Endothelial cell (in vitro differentiated cells): ENCODE data around the gene SUPT3H. TPM values are rescaled to one million over a fixed set of nuclear protein-coding genes. Genes with fewer than 3 reads are reported as not detected.

Source experiments
- DNase-seq: peaks from one replicate; pipeline ENCODE4 v3.0.0; 2021; ENCODE audit warnings: low spot score
- H3K27ac Mint-ChIP-seq: one replicate; pipeline ENCODE4 v1.8.0; 2021; ENCODE audit warnings: mixed read lengths, inconsistent platforms; ENCODE audit not compliant: unreplicated experiment
- H3K27me3 Mint-ChIP-seq: one replicate; pipeline ENCODE4 v1.8.0; 2021; ENCODE audit warnings: mild to moderate bottlenecking, moderate library complexity, mixed read lengths, inconsistent platforms; ENCODE audit not compliant: unreplicated experiment
- H3K36me3 Mint-ChIP-seq: one replicate; pipeline ENCODE4 v1.8.0; 2021; ENCODE audit warnings: mild to moderate bottlenecking, low read depth, mixed read lengths, inconsistent platforms; ENCODE audit not compliant: unreplicated experiment
- H3K4me1 Mint-ChIP-seq: one replicate; pipeline ENCODE4 v1.8.0; 2021; ENCODE audit warnings: mild to moderate bottlenecking, mixed read lengths, inconsistent platforms; ENCODE audit not compliant: unreplicated experiment
- H3K4me3 Mint-ChIP-seq: one replicate; pipeline ENCODE4 v1.8.0; 2021; ENCODE audit warnings: mild to moderate bottlenecking, mixed read lengths, inconsistent platforms; ENCODE audit not compliant: unreplicated experiment
- H3K9me3 Mint-ChIP-seq: one replicate; pipeline ENCODE4 v1.8.0; 2021; ENCODE audit warnings: mixed read lengths, inconsistent platforms; ENCODE audit not compliant: unreplicated experiment
- CTCF ChIP-seq: fragments of 200-600 bp; sonication (generic); IDR thresholded peaks from one replicate; pipeline ENCODE4 v1.5.0; 2021; ENCODE audit warnings: antibody characterized with exemption; ENCODE audit not compliant: unreplicated experiment
- total RNA-seq: library from RNA; stranded (reverse); fragmentation: NEBNext Ultra II Directional; extraction: Animal tissue kit (Norgen Biotek cat#: 25700); gene quantifications from one replicate; pipeline ENCODE4 v1.2.1, GENCODE V29; 2021; ENCODE audit not compliant: unreplicated experiment

The SUPT3H gene
- total RNA-seq, 1 donor from 2014 or later = 28.5 TPM

GRCh38 chr6:45423111-45423823, 45.5 kb upstream of the SUPT3H start:
- no peak for TF ChIP-seq CTCF
- peak; percentile 50 for DNase-seq

GRCh38 chr6:45422503-45423110, 44.9 kb upstream of the SUPT3H start:
- Mint-ChIP-seq H3K27me3 (peaks cover 14% of the 10 kb centered on the region), H3K4me1 (peaks cover 11% of the 10 kb centered on the region), H3K36me3 (no peaks in the 10 kb centered on the region), H3K27ac (peak overlapping the region; percentile 92), H3K9me3 (no peaks in the 10 kb centered on the region), H3K4me3 (peak overlapping the region; percentile 96)
- no peak for TF ChIP-seq CTCF
- DNase-seq = peak; percentile 54

More at GRCh38 chr6:45423111-45423823, 45.5 kb upstream of the SUPT3H start:
- H3K27ac Mint-ChIP-seq = peak overlapping the region; percentile 92
- peak overlapping the region; percentile 96 for H3K4me3 Mint-ChIP-seq
- H3K36me3 Mint-ChIP-seq = no peaks in the 10 kb centered on the region
- peaks cover 11% of the 10 kb centered on the region for H3K4me1 Mint-ChIP-seq
- H3K9me3 Mint-ChIP-seq = no peaks in the 10 kb centered on the region
- H3K27me3 Mint-ChIP-seq = peaks cover 14% of the 10 kb centered on the region

- peak overlapping the region; percentile 96 for H3K4me3 Mint-ChIP-seq
- TF ChIP-seq CTCF = no peak
- no peaks in the 10 kb centered on the region for H3K9me3 Mint-ChIP-seq
- H3K4me1 Mint-ChIP-seq = peaks cover 11% of the 10 kb centered on the region
- peaks cover 14% of the 10 kb centered on the region for H3K27me3 Mint-ChIP-seq
- H3K27ac Mint-ChIP-seq = peak overlapping the region; percentile 70
- H3K36me3 Mint-ChIP-seq = no peaks in the 10 kb centered on the region
- DNase-seq = peak; percentile 50
These were observed 44.2 kb upstream of the SUPT3H start for GRCh38 chr6:45421709-45422502.

- peak overlapping the region; percentile 95 for H3K4me3 Mint-ChIP-seq
- H3K9me3 Mint-ChIP-seq = no peaks in the 10 kb centered on the region
- no peak for TF ChIP-seq CTCF
- H3K27me3 Mint-ChIP-seq = peaks cover 14% of the 10 kb centered on the region
- DNase-seq = no peak
- H3K4me1 Mint-ChIP-seq = peaks cover 11% of the 10 kb centered on the region
- no peaks in the 10 kb centered on the region for H3K36me3 Mint-ChIP-seq
- peak overlapping the region; percentile 70 for H3K27ac Mint-ChIP-seq
These were observed 43.4 kb upstream of the SUPT3H start for GRCh38 chr6:45420909-45421708.
